Stimulated activated naive CD8-positive, alpha-beta T cell treated with anti-CD3 and anti-CD28 coated beads, Interleukin-15, amount 100 ng/mL, for 72 hours (primary cell): ENCODE measurements around the gene LIG4.

Experiments used
- ATAC-seq: fragments of 150-1000 bp; cut with Tn5 transposase; 2 replicates; pipeline ENCODE4 v1.10.0; 2021; ENCODE audit warnings: mild to moderate bottlenecking, moderate library complexity
- DNase-seq, 2 donors: peaks; one replicate each; pipeline ENCODE4 v3.0.0; 2021 to 2022
- H3K27ac Mint-ChIP-seq, 2 donors: one replicate each; pipeline ENCODE4 v1.8.0; 2022; ENCODE audit warnings: mild to moderate bottlenecking in 2 of 2, mixed read lengths in 2 of 2, moderate library complexity in 2 of 2
- H3K27me3 Mint-ChIP-seq: one replicate; pipeline ENCODE4 v1.8.0; 2022; ENCODE audit warnings: mixed read lengths
- H3K4me1 Mint-ChIP-seq: one replicate; pipeline ENCODE4 v1.8.0; 2022; ENCODE audit warnings: mild to moderate bottlenecking, mixed read lengths
- H3K4me3 Mint-ChIP-seq, 2 donors: one replicate each; pipeline ENCODE4 v1.8.0; 2022; ENCODE audit warnings: mild to moderate bottlenecking in 2 of 2, mixed read lengths in 2 of 2, moderate library complexity in 1 of 2
- H3K9me3 Mint-ChIP-seq, 2 donors: one replicate each; pipeline ENCODE4 v1.8.0; 2022; ENCODE audit warnings: mixed read lengths in 2 of 2

LIG4 gene

GRCh38 chr13:108158746-108159145 is 56.6 kb downstream of the LIG4 start:
- Mint-ChIP-seq H3K9me3 (peaks cover 0 to 5% of the 10 kb centered on the region in 2 donors), H3K4me3 (no peak overlapping the region), H3K27me3 (peaks cover 7% of the 10 kb centered on the region), H3K27ac (no peak overlapping the region), H3K4me1 (no peaks in the 10 kb centered on the region)
- no peak for DNase-seq
- no peak for ATAC-seq
